Ectodermal cell (in vitro differentiated cells): Measurements from ENCODE around the gene TEDC2.

ENCODE experiments used
- H3K27ac ChIP-seq: 2 replicates; pipeline ENCODE4 v1.7.0; 2013; ENCODE audit warnings: mild to moderate bottlenecking, low read depth, low read length; ENCODE audit not compliant: insufficient read depth, poor library complexity, severe bottlenecking
- H3K27me3 ChIP-seq: 2 replicates; pipeline ENCODE4 v1.7.0; 2013; ENCODE audit warnings: mild to moderate bottlenecking, low read length; ENCODE audit not compliant: insufficient read depth, control insufficient read depth, poor library complexity, severe bottlenecking
- H3K36me3 ChIP-seq: one replicate; pipeline ENCODE4 v1.7.0; 2013; ENCODE audit warnings: low read length; ENCODE audit not compliant: control insufficient read depth, insufficient read depth
- H3K4me1 ChIP-seq: one replicate; pipeline ENCODE4 v1.7.0; 2013; ENCODE audit warnings: low read length; ENCODE audit not compliant: control insufficient read depth, insufficient read depth
- H3K4me3 ChIP-seq: 2 replicates; pipeline ENCODE4 v1.7.0; 2013; ENCODE audit warnings: low read depth, low read length, control low read depth; ENCODE audit not compliant: insufficient read depth
- H3K9me3 ChIP-seq: 2 replicates; pipeline ENCODE4 v1.7.0; 2013; ENCODE audit warnings: mild to moderate bottlenecking, low read length, moderate library complexity; ENCODE audit not compliant: control insufficient read depth
- WGBS, 2 experiments: methylation state at CpG; one replicate each; pipeline ENCODE4 v1.1.7; 2013; ENCODE audit warnings: missing lambda C conversion rate in 2 of 2; 5-methylcytosine and 5-hydroxymethylcytosine counted together

The TEDC2 gene

DNA sequence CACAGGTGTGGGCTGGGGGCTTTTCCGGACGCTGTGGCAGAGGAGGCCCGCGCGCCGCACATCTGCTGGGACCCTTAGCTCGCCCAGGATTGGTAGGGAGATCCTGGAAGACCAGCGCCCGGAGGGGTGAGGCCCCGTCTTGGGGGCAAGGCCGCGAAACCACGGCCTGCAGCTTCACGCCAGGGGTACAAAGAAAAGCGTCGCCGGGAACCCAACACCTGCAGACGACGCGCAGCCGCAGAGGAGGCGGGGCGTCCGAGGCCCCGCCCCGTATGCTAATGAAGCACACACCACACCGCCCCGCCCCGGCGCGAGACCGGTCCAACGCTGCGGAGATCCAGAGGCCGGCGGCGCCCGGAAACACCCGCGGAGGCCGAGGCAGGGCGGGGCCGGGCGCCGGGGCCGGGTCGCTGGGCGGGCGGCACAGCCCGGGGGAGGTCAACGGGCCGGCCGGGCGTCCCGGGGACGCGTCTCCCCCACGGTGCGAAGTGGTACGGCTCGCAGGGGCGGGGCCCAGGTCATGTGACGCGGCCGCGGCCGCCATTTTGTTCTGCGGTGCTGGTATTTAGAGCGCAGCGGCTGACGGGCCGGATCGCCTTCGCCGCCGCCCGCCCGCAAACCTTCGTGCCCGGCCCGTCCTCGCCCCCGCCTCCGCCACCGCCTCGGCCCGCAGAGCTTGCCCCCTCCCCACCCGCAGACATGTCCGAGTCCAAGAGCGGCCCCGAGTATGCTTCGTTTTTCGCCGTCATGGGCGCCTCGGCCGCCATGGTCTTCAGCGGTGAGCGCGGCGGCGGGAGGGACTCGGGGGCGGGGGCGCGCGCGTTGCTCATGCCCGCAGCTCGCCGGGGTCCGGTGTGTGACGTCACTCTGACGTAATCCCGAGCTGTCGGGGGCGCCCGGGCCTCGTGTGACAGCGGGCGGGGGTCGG is 53.8 kb downstream of the TEDC2 start, which contains the start of gene ATP6V0C:
Gene ATP6V0C, plus strand, starts transcription at position 548 of the 928 bp plus-strand sequence. Its CDS starts 152 bp downstream, at position 700.
- peaks cover 41% of the 10 kb centered on the region for H3K4me1 ChIP-seq
- H3K27me3 ChIP-seq: no peaks in the 10 kb centered on the region
- H3K36me3 ChIP-seq: no peaks in the 10 kb centered on the region
- H3K4me3 ChIP-seq: peak within 1 kb of the TSS; percentile 90
- H3K27ac ChIP-seq: peak within 1 kb of the TSS; percentile 94
- no peaks in the 10 kb centered on the region for H3K9me3 ChIP-seq
- 1% methylated on average over 122 of the region's 122 CpGs for whole genome bisulfite sequencing, 2 experiments
